H1 (cell line): ENCODE measurements around the gene ZNF687. TPM values are rescaled to one million over a fixed set of nuclear protein-coding genes. Genes with fewer than 3 reads are reported as not detected.

Experiments
- CTCF ChIA-PET: fragments of 300-600 bp; sonication (Branson Sonifier 250); formaldehyde crosslinking; loops from one replicate; lab custom pipeline; 2021; ENCODE audit not compliant: partially characterized antibody; lab: Charles Lee
- POLR2A ChIA-PET: fragments of 300-600 bp; sonication (Branson Sonifier 250); formaldehyde crosslinking; loops from one replicate; lab custom pipeline; 2021; ENCODE audit warnings: inconsistent platforms; ENCODE audit not compliant: partially characterized antibody; lab: Charles Lee
- DNase-seq, 2 experiments: peaks; one replicate each; pipeline versions ENCODE4 v3.0.0 to v3.0.0-alpha.2; 2010 to 2022; ENCODE audit warnings: low spot score in 2 of 2, low read depth in 1 of 2, mixed read lengths in 1 of 2
- FAIRE-seq: peaks from 2 replicates; lab custom pipeline; 2011; peaks lifted over from hg19 to GRCh38; lab: Jason Lieb, UNC
- H2AFZ ChIP-seq: 2 replicates; pipeline ENCODE4 v1.8.1; 2012; ENCODE audit warnings: low read length, inconsistent platforms
- H2AK5ac ChIP-seq: 2 replicates; pipeline ENCODE4 v1.6.1; 2013; ENCODE audit warnings: low read depth, low read length
- H2BK120ac ChIP-seq: replicated peaks from 2 replicates; pipeline ENCODE3; 2013; ENCODE audit warnings: low read depth, low read length, inconsistent platforms
- H2BK12ac ChIP-seq: 2 replicates; pipeline ENCODE4 v1.6.1; 2013; ENCODE audit warnings: low read depth, low read length
- H2BK15ac ChIP-seq: 2 replicates; pipeline ENCODE4 v1.6.1; 2013; ENCODE audit warnings: low read length
- H2BK20ac ChIP-seq: 2 replicates; pipeline ENCODE4 v1.6.1; 2013; ENCODE audit warnings: low read length
- H2BK5ac ChIP-seq: 2 replicates; pipeline ENCODE4 v1.6.1; 2013; ENCODE audit warnings: low read depth, low read length
- H3K14ac ChIP-seq: 2 replicates; pipeline ENCODE4 v1.6.1; 2013; ENCODE audit warnings: inconsistent platforms; ENCODE audit not compliant: insufficient read length
- H3K18ac ChIP-seq: 2 replicates; pipeline ENCODE4 v1.6.1; 2013; ENCODE audit warnings: low read length; ENCODE audit errors: extremely low read depth
- H3K23ac ChIP-seq: 2 replicates; pipeline ENCODE4 v1.6.1; 2013; ENCODE audit warnings: inconsistent platforms; ENCODE audit not compliant: insufficient read length
- H3K23me2 ChIP-seq: 2 replicates; pipeline ENCODE4 v1.6.1; 2013; ENCODE audit warnings: low read depth, low read length
- H3K27ac ChIP-seq: 2 replicates; pipeline ENCODE4 v1.6.1; 2011; ENCODE audit warnings: low read depth, low read length, inconsistent platforms
- H3K27me3 ChIP-seq, 4 experiments: replicated peaks in 1 of 4; 1 replicate in 1 of 4; 2 replicates in 3 of 4; pipeline versions ENCODE4 v1.6.1 to v1.8.1; 2011 to 2013; ENCODE audit warnings: low read length in 3 of 4, mild to moderate bottlenecking in 3 of 4, inconsistent platforms in 2 of 4, mixed read lengths in 2 of 4, moderate library complexity in 1 of 4; ENCODE audit not compliant: control insufficient read depth in 3 of 4, insufficient read depth in 3 of 4; ENCODE audit errors: extremely low read depth in 1 of 4
- H3K36me3 ChIP-seq, 4 experiments: 2 replicates each; pipeline versions ENCODE4 v1.6.1 to v1.8.1; 2011 to 2013; ENCODE audit warnings: mild to moderate bottlenecking in 4 of 4, low read length in 3 of 4, moderate library complexity in 2 of 4, control low read depth in 1 of 4, inconsistent platforms in 1 of 4; ENCODE audit not compliant: insufficient read depth in 4 of 4, control insufficient read depth in 2 of 4
- H3K4ac ChIP-seq: replicated peaks from 2 replicates; pipeline ENCODE3; 2013; ENCODE audit warnings: low read length, low read depth, mixed read lengths, inconsistent platforms; ENCODE audit not compliant: insufficient read length
- H3K4me1 ChIP-seq, 4 experiments: replicated peaks in 1 of 4; 1 replicate in 1 of 4; 2 replicates in 3 of 4; pipeline versions ENCODE4 v1.6.1 to v1.8.1; 2011 to 2013; ENCODE audit warnings: low read length in 3 of 4, inconsistent platforms in 2 of 4, mixed read lengths in 1 of 4; ENCODE audit not compliant: insufficient read depth in 4 of 4, control insufficient read depth in 3 of 4
- H3K4me2 ChIP-seq, 2 experiments: 2 replicates each; pipeline versions ENCODE4 v1.6.1 to v1.8.1; 2011 to 2013; ENCODE audit warnings: low read depth in 2 of 2, low read length in 2 of 2, control low read depth in 1 of 2, inconsistent platforms in 1 of 2, mild to moderate bottlenecking in 1 of 2; ENCODE audit not compliant: insufficient read depth in 1 of 2
- H3K4me3 ChIP-seq, 4 experiments: fragments of 200-600, 300-600 bp in 1 of 4; sonication (generic), shearing (Covaris generic), sonication (Bioruptor Twin) in 1 of 4; 2 replicates each; pipeline versions ENCODE4 v1.5.1 to v1.8.1; 2011 to 2016; ENCODE audit warnings: low read length in 4 of 4, low read depth in 3 of 4, control low read depth in 2 of 4, inconsistent platforms in 2 of 4, mild to moderate bottlenecking in 2 of 4, mixed read lengths in 1 of 4, moderate library complexity in 1 of 4; ENCODE audit not compliant: insufficient read depth in 2 of 4; ENCODE audit errors: extremely low read depth in 1 of 4
- H3K56ac ChIP-seq: replicated peaks from 2 replicates; pipeline ENCODE3; 2013; ENCODE audit warnings: low read depth, mild to moderate bottlenecking, mixed read lengths, low read length, inconsistent platforms; ENCODE audit not compliant: insufficient read length
- H3K79me1 ChIP-seq: 2 replicates; pipeline ENCODE4 v1.6.1; 2013; ENCODE audit warnings: low read depth, low read length, control low read depth
- H3K79me2 ChIP-seq, 2 experiments: 2 replicates each; pipeline versions ENCODE4 v1.6.1 to v1.8.1; 2012 to 2013; ENCODE audit warnings: low read length in 2 of 2, mild to moderate bottlenecking in 2 of 2, inconsistent platforms in 1 of 2; ENCODE audit not compliant: insufficient read depth in 2 of 2, control insufficient read depth in 1 of 2
- H3K9ac ChIP-seq, 4 experiments: replicated peaks in 1 of 4; 1 replicate in 1 of 4; 2 replicates in 3 of 4; pipeline versions ENCODE4 v1.6.1 to v1.8.1; 2011 to 2013; ENCODE audit warnings: low read depth in 3 of 4, low read length in 3 of 4, control low read depth in 2 of 4, mild to moderate bottlenecking in 2 of 4, moderate library complexity in 2 of 4, inconsistent platforms in 1 of 4; ENCODE audit errors: extremely low read depth in 1 of 4
- H3K9me3 ChIP-seq, 2 experiments: 2 replicates each; pipeline versions ENCODE4 v1.6.1 to v1.8.1; 2012 to 2013; ENCODE audit warnings: mild to moderate bottlenecking in 2 of 2, moderate library complexity in 2 of 2, control low read depth in 1 of 2, inconsistent platforms in 1 of 2, low read depth in 1 of 2, low read length in 1 of 2, mixed read lengths in 1 of 2; ENCODE audit not compliant: insufficient read depth in 2 of 2
- H4K20me1 ChIP-seq, 2 experiments: replicated peaks in 1 of 2; 2 replicates each; pipeline versions ENCODE3 to v1.8.1; 2011 to 2013; ENCODE audit warnings: inconsistent platforms in 2 of 2, low read length in 2 of 2, mild to moderate bottlenecking in 1 of 2; ENCODE audit not compliant: insufficient read depth in 2 of 2, control insufficient read depth in 1 of 2
- H4K5ac ChIP-seq: 2 replicates; pipeline ENCODE4 v1.6.1; 2013; ENCODE audit warnings: low read length, low read depth, mixed read lengths, inconsistent platforms; ENCODE audit not compliant: insufficient read length
- H4K8ac ChIP-seq: 2 replicates; pipeline ENCODE4 v1.8.0; 2013; ENCODE audit warnings: mild to moderate bottlenecking, moderate library complexity, low read length, inconsistent platforms; ENCODE audit not compliant: insufficient read depth; ENCODE audit errors: extremely low read depth
- H4K91ac ChIP-seq: replicated peaks from 2 replicates; pipeline ENCODE3; 2013; ENCODE audit warnings: low read length, mixed read lengths, inconsistent platforms; ENCODE audit not compliant: insufficient read length
- BACH1 ChIP-seq: IDR thresholded peaks from 2 replicates; pipeline ENCODE4 v1.6.1; 2012; ENCODE audit warnings: low read length, improper control_type of control experiment
- PHF8 ChIP-seq: fragments of 200-600 bp; sonication (generic); conservative IDR thresholded peaks from 2 replicates; pipeline ENCODE4 v1.7.1; 2012; ENCODE audit warnings: low read depth, mild to moderate bottlenecking, inconsistent platforms, low read length, moderate library complexity
- SRF ChIP-seq: IDR thresholded peaks from 2 replicates; pipeline ENCODE4 v1.6.1; 2011; ENCODE audit warnings: mild to moderate bottlenecking, low read depth, low read length, moderate library complexity
- USF2 ChIP-seq: IDR thresholded peaks from 2 replicates; pipeline ENCODE4 v1.6.1; 2011; ENCODE audit warnings: low read length, improper control_type of control experiment
- ZNF274 ChIP-seq: IDR thresholded peaks from 2 replicates; pipeline ENCODE4 v1.7.0; 2012; ENCODE audit warnings: low read length, borderline replicate concordance; ENCODE audit errors: extremely low read depth
- WGBS, 2 experiments: shearing (Covaris generic) in 1 of 2; methylation state at CpG; one replicate each; pipeline versions ENCODE4 v1.1.6 to v1.1.7; 2013 to 2015; ENCODE audit warnings: low lambda C conversion rate in 2 of 2, mixed read lengths in 2 of 2, inconsistent platforms in 1 of 2, low coverage in 1 of 2, missing lambda C conversion rate in 1 of 2; ENCODE audit not compliant: insufficient replicate concordance in 2 of 2, insufficient coverage in 1 of 2, insufficient read length in 1 of 2; ENCODE audit errors: extremely low coverage in 1 of 2, missing lambda C conversion rate in 1 of 2; 5-methylcytosine and 5-hydroxymethylcytosine counted together
- polyA plus RNA-seq, 7 experiments: library from polyadenylated mRNA; depleted of rRNA in 3 of 7; stranded (reverse) in 5 of 7; unstranded in 2 of 7; fragments of >200 nt in 5 of 7; fragments of 200-250 nt in 2 of 7; gene quantifications; 1 replicate in 5 of 7; 2 replicates in 1 of 7; 4 replicates in 1 of 7; pipeline versions ENCODE4 v1.2.1 to v1.2.3, GENCODE V29; 2011 to 2013; ENCODE audit warnings: missing spikeins in 2 of 7, mixed read lengths in 2 of 7
- total RNA-seq: library from RNA; stranded (reverse); fragmentation: NEBNext Ultra II Directional; extraction: Animal tissue kit (Norgen Biotek cat#: 25700); gene quantifications from 2 replicates; pipeline ENCODE4 v1.2.1, GENCODE V29; 2021

ZNF687 gene
- total and polyA plus RNA-seq, 2 of the 8 experiments (the other 6 are each of a cell fraction or from before 2014, with no cell fraction given), result 45.9 to 69.9 TPM

GRCh38 chr1:151312411-151312810 lies 30.3 kb downstream of the ZNF687 start:
- H3K79me2 ChIP-seq, result no peaks in the 10 kb centered on the region
- no peak overlapping the region for H3K9ac ChIP-seq
- H3K27me3 ChIP-seq, result no peaks in the 10 kb centered on the region
- no peak overlapping the region for H3K4me2 ChIP-seq
- no peak overlapping the region for H3K27ac ChIP-seq
- no peaks in the 10 kb centered on the region for H3K9me3 ChIP-seq
- H3K18ac ChIP-seq, result no peak overlapping the region
- TF ChIP-seq BACH1, result no peak
- no peak for TF ChIP-seq ZNF274
- TF ChIP-seq PHF8, result no peak
- TF ChIP-seq USF2, result no peak
- no peak for TF ChIP-seq SRF
- TF ChIP-seq, all 59 proteins: peak for 0
- no peak overlapping the region for H3K4ac ChIP-seq
- H3K79me1 ChIP-seq, result no peaks in the 10 kb centered on the region
- H4K8ac ChIP-seq, result no peak overlapping the region
- no peak overlapping the region for H2AFZ ChIP-seq
- H3K36me3 ChIP-seq, result peaks cover 2 to 26% (median 13%) of the 10 kb centered on the region in 4 experiments; a peak in 5 of 8 replicates
- H2BK12ac ChIP-seq, result no peak overlapping the region
- no peak overlapping the region for H3K23ac ChIP-seq
- peaks cover 0 to 3% of the 10 kb centered on the region in 2 experiments for H4K20me1 ChIP-seq
- H2BK15ac ChIP-seq, result no peak overlapping the region
- no peak overlapping the region for H2BK120ac ChIP-seq
- no peak overlapping the region for H3K4me3 ChIP-seq
- H4K5ac ChIP-seq, result no peak overlapping the region
- no peak overlapping the region for H2BK5ac ChIP-seq
- no peaks in the 10 kb centered on the region for H3K23me2 ChIP-seq
- H2AK5ac ChIP-seq, result no peak overlapping the region
- ChIA-PET POLR2A (interaction anchor here (1.1 to 3.9 kb wide), 10 partner anchors 8 to 31 kb away, joined by 3 to 20 read pairs (median 8); partner anchors contain the start of genes PI4KB and ZNF687), CTCF (interaction anchor here (0.8 to 11.6 kb wide), 10 partner anchors 9 to 122 kb away, joined by 3 to 129 read pairs (median 4); no protein-coding TSS in a partner anchor)
- H3K14ac ChIP-seq, result no peak overlapping the region
- H3K56ac ChIP-seq, result no peak overlapping the region
- FAIRE-seq, result no peak
- no peak overlapping the region for H2BK20ac ChIP-seq
- 94% methylated on average over 4 of the region's 4 CpGs; no CpG with 5 or more reads in 1 of the 2 experiments for WGBS, 2 experiments
- DNase-seq, result no peak
- H4K91ac ChIP-seq, result no peak overlapping the region
- 0 out of 7 replicates have a peak, but pooled peaks cover 0 to 3% (median 0%) of the 10 kb centered on the region in 4 experiments for H3K4me1 ChIP-seq
